SKM-1 (cell line): Measurements from ENCODE around the gene ZNF100.
"Not testable (repeated sequence)": the region's sequence is repeated elsewhere in the genome, so short reads cannot be mapped to it uniquely, and the experiment has no call there.

ENCODE experiments used
- DNase-seq: peaks from one replicate; lab custom pipeline; 2025; ENCODE audit not compliant: unreplicated experiment; lab: John Stamatoyannopoulos, UW

The ZNF100 gene

DNA sequence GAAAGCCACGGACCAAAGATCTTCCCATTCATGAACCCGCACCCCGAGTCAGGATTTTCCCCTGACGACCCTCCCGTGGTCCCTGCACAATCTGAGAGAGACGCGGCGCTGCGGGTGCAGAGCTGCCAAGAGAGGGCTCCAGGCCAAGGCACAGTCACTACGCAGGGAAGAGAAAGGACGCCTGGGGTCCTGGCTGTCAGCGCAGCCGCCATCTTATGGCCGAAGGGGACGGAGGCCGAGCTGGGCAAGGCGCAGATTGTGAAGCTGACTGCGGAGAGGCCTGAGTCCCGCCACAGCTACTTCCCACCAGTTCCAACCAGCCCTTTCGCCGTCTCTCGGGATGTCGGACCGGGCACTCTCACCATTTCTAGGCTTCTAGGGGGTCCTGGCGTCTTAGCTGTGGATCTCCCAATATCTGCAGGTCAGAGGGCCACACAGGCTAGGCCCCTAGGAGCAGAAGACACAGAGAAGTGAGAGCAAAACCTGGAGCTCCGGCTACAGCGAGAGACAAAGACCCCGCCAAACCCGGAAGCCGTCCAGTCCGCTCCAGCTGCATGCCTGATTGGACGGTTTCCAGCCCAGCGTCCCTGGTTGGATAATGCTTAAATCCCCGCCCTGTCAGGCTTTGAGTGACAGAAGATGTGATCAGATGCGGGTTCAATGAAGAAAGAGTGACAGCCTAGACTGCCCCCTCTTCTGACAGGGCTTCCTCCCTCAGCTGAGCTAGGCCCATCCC is at the start of gene ZNF100:
Gene ZNF100, minus strand, starts transcription at position 515 of the 736 bp plus-strand sequence. Its CDS starts 150 bp downstream, at position 365.
- DNase-seq, result peak; percentile 90

DNA sequence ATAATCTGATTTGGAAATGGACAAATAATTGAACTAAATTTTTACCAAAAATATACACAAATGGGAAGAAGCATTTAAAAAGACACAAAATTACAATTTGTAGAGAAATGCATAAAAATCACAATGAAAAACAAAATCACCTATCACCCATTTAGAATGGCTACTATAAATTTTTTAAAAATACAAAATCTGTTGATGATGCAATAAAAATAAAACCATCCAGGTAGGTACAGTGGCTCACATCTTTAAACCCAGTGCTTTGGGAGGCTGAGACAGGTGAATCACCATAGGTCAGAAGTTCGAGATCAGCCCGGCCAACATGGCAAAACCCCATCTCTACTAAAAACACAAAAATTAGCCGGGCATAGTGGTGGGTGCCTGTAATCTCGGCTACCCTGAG is 45.1 kb upstream of the ZNF100 start:
- DNase-seq, result no peak

DNA sequence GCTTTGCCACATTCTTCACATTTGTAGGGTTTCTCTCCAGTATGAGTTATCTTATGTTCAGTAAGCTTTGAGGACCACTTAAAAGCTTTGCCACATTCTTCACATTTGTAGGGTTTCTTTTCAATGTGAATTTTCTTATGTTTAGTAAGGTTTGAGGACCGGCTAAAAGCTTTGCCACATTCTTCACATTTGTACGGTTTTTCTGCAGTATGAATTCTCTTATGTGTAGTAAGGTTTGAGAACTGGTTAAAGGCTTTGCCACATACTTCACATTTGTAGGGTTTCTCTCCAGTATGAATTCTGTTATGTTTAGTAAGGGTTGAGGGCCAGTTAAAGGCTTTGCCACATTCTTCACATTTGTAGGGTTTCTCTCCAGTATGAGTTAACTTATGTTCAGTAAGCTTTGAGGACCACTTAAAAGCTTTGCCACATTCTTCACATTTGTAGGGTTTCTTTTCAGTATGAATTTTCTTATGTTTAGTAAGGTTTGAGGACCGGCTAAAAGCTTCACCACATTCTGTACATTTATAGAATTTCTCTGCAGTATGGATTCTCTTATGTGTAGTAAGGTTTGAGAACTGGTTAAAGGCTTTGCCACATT is 41.1 kb upstream of the ZNF100 start:
- DNase-seq, result not testable (repeated sequence)

DNA sequence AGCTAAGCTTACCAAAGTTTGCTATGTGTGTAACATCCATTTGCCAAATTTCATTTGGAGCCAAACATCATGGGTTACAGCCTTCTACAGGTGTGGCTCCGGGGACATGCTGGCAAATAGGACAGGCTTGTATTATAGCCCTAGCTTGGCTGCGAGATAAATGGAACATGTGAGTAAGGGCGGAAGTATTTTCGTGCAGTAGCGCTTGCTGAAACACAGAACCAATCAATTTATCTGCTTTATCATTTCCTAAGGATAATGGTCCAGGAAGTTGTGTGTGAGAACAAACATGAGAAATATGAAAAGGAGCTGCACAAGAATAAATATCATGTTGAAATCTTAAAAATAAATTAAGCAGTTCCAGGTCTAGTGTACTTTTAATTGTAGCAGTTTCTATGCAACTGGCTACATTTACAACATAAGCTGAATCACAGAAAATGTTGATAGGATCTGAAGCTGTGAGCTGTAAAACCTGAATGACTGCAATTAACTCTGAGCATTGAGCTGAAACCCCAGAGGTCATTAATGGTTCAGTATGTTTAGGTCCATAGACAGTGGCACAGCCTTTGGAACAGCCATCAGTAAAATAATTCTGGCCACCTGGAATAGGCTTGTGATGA is 22.2 kb upstream of the ZNF100 start:
- no peak for DNase-seq

DNA sequence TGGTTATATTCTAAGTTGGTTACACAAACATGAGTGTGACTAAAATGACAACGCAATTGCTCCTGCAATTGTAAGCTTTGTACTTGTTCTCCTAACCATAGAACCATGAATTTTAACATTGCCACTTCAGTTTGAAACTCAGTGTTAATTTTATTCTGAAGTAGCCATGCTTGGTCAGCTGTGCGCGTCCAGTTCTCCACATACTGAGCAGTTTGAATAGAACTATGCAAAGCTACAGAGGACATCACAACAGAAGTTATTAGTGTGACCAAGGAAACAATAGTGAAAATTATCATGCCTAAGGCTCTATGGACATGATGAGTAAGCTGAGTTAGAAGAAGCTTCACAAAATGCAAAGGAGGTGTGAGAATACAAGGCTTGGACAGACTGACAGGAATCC is 19.6 kb upstream of the ZNF100 start:
- DNase-seq, result no peak

DNA sequence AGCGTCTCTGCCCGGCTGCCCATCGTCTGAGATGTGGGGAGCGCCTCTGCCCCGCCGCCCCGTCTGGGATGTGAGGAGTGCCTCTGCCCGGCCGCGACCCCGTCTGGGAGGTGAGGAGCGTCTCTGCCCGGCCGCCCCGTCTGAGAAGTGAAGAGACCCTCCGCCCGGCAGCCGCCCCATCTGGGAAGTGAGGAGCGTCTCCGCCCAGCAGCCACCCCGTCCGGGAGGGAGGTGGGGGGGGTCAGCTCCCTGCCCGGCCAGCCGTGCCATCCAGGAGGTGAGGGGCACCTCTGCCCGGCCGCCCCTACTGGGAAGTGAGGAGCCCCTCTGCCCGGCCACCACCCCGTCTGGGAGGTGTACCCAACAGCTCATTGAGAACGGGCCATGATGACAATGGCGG is 8.4 kb upstream of the ZNF100 start:
- DNase-seq, result not testable (repeated sequence)

DNA sequence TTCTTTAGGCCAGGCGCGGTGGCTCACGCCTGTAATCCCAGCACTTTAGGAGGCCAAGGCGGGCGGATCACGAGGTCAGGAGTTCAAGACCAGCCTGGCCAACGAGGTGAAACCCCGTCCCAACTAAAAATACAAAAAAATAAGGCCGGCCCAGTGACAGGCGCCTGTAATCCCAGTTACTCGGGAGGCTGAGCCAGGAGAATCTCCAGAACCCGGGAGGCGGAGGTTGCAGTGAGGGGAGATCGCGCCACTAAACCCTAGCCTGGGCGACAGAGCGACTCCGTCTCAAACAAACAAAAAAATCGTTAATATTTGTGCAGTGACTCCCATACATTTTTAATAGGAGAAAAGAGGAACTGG is 694 bp downstream of the ZNF100 start:
- DNase-seq, result not testable (repeated sequence)

DNA sequence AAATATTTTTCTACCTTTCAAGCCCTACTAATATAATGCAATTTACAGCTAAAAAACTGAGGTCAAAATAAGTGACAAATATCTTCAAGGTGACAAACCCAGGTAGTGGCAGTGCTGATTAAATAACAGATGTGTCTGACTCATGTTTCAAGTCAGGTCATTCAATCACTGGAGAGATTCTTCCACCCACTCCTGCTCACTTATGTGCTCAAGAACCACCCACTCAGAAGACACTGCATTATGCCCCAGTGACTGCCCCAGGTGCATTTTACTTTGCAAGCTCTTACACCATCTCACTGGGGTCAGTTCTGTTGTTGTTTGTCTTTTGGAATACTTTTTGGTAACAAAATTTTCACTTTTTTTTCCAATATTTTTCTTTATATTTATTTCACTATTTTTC is 2.2 kb downstream of the ZNF100 start:
- DNase-seq, result no peak

DNA sequence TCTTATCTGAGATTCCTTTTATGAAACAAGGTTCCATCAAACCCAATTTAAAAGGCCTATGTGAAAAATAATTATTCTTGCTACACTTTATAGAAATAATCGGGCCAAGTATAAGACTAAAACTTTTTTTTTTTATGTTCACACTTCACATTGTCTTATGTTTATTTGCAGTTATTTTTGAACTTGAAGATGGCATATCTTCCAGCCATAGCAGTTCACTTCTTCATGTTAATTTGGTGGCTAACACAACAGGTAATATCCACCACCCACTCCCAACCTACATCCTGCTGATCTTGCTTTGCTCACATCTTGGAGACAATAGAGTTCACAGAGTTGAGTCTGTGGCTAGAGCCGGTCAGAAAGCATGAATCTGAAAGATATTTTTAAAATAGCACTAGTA is 5.8 kb downstream of the ZNF100 start:
- DNase-seq, result not testable (repeated sequence)

DNA sequence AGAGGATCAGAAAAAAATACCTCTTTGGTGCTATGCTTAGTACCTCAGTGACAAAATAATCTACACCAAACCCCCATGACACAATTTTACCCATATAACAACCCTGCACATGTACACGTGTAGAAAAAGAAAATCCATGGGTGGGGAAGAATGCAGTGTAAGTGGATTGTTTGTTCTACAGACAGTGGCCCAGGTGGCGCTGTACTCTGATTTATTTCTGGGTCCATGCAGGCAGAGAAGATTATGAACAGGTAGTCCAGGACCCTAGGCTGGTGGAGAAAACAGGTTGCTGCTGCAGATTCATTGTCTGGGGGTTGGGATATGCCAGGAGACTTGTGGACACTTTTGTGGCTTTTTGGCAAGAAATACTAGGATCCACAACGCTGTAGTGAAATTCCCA is 9.1 kb downstream of the ZNF100 start:
- DNase-seq, result no peak

DNA sequence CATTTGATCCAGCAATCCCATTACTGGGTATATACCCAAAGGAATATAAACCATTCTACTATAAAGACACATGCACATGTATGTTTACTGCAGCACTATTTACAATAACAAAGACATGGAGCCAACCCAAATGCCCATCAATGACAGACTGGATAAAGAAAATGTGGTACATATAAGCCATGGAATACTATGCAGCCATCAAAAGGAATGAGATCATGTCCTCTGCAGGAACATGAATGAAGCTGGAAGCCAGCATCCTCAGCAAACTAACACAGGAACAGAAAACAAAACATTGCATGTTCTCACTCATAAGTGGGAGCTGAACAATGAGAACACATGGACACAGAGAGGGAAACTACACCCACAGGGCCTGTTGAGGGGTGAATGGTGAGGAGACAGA is 11.8 kb downstream of the ZNF100 start:
- DNase-seq, result not testable (repeated sequence)

DNA sequence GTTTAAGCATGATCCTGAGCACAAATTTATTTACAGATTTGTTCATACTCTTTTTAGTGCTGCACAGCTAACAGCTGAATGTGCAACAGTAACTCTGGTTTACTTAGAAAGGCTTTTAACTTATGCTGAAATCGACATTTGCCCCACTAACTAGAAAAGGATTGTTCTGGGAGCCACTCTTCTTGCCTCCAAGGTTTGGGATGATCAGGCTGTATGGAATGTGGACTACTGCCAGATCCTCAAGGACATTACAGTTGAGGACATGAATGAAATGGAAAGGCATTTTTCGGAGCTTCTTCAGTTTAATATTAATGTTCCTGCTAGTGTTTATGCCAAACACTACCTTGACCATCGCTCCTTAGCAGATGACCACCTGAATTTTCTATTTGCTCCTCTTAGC is 16.0 kb downstream of the ZNF100 start:
- no peak for DNase-seq

DNA sequence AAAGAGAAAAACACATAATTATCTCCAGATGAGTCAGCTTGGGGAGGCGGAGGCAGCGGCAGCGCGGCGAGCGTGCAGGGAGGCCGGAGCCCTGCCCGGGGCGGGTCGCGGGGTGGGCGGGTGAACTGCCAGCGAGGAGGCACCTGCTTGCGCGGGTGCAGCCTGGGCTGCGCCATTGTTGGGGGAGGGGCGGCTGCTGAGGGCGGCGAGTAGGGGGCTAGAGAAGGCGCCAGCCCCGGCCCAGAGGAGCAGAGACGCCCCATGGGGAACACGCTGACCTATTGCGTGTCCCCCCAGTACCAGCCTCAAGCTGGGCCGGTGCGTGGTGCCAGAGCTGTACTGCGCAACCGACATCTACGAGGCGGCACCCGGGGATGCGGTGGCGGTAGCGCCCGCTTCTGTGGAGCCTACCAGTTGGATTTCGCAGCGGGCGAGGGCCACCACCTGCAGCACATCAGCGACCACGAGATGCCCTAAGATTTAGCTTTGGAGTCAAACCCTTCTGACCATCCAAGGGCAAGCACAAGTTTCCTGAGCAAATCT is 16.7 kb downstream of the ZNF100 start:
- no peak for DNase-seq

DNA sequence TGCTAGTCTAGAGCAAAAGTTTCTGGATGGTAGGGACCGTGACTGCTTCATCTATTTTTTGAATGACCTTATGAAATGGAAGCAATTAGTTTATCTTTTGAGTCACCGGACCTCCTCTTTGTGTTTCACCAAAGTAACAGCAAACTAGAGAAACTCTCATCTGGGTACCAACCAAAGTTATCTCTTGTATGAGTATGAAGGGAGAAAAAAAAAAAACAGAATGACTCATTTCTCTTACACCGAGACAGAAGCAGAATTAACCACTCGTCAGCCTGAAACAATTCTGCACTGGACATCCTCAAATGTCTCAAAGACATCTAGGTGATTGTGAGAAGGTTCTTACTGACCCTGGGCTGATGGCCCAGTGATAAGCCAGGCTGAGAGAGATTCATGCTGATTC is 18.3 kb downstream of the ZNF100 start:
- DNase-seq, result no peak

DNA sequence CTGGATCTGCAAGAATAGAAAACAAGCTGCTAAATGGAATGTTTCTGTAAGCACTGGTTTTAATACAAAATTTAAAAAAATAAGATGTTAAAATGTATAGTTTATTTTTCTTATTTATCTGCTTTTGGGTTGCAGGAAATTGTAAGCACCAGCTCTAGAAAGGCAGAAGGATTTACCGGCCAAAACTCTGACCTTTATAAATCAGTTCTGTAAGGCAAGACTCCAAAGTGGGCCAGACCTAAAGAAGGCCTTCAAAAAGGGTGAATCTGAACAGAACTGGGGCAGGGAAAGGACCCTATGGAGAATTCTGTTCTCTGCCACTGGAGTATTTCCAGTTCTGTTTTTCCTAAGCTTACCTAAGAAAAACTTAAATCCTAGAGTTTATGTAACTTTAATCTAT is 19.3 kb downstream of the ZNF100 start:
- no peak for DNase-seq

DNA sequence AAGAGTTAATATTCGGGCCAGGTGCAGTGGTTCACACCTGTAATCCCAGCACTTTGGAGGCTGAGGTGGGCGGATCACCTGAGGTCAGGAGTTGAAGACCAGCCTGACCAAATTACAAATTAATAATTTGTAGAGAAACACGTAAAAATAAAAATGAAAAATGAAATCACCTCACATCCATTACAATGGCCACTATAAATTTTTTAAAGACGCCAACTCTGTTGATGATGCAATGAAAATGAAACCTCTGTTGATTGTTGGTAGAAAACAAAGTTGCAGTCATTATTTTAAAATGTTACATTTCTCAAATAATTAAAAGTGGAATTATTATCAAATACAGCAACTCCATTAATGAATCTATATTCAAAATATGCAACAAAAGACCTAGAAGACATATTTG is 26.8 kb downstream of the ZNF100 start:
- no peak for DNase-seq

DNA sequence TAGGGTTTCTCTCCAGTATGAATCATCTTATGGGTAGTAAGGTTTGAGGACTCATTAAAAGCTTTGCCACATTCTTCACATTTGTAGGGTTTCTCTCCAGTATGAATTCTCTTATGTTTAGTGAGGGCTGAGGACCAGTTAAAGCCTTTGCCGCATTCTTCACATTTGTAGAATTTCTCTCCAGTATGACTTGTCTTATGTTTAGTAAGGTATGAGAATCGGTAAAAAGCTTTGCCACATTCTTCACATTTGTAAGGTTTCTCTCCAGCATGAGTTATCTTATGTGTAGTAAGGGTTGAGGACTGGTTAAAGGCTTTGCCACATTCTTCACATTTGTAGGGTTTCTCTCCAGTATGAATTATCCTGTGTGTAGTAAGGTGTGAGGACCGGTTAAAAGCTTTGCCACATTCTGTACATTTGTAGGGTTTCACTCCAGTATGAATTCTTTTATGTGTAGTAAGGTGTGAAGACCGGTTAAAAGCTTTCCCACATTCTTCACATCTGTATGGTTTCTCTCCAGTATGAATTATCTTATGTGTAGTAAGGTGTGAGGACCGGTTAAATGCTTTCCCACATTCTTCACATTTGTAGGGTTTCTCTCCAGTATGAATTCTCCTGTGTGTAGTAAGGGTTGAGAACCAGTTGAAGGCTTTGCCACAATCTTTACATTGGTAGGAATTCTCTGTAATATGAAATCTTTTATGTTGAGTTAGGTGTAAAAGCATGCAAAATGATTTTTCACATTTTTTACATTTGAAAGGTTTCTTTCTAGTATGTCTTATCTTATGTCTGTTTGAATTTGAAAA is 40.2 kb downstream of the ZNF100 start:
- not testable (repeated sequence) for DNase-seq

DNA sequence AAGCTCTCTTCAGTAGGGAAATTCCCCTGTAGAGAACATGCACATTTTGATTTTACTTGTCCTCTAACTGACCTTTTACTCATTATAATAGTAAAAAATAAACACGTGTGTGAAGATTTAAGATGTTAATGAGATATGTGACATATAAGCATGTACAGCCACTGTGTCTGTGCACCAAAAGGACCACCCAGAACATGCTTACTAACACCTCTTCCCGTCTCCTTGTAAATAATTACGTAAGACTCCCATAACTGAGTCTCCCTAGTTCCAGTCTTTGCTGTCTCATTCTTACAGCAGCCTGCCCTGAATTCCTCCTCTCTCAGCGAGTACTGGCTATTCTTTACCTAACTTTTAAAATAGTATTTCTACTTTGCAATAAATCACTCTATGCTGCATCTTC is 53.6 kb downstream of the ZNF100 start:
- DNase-seq, result no peak

DNA sequence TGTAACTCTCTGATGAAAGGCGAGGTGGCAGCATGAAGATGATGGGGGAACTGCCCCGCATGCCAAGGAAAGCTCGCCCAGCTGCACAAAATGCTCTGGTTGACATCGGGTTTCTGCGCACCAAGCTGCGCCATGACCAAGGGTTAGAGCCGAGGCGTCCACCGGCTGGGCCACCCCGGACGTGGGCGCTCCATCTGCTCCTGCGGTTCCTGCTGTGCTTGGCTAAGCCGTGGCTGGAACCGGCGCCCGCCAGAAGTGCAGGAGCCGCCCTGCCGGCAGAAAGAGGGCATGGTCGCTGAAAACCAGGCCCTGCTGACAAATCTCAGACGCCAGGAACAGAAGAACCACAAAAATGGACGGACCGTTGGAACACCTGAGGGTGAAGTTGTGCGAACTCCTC is 57.9 kb downstream of the ZNF100 start:
- DNase-seq, result no peak

DNA sequence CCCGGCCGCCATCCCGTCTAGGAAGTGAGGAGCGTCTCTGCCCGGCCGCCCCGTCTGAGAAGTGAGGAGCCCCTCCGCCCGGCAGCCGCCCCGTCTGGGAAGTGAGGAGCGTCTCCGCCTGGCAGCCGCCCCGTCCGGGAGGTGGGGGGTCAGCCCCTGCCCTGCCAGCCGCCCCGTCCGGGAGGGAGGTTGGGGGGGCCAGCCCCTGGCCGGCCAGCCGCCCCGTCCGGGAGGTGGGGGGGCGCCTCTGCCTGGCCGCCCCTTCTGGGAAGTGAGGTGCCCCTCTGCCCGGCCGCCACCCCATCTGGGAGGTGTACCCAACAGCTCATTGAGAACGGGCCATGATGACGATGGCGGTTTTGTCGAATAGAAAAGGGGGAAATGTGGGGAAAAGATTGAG is 59.5 kb downstream of the ZNF100 start:
- DNase-seq, result not testable (repeated sequence)

DNA sequence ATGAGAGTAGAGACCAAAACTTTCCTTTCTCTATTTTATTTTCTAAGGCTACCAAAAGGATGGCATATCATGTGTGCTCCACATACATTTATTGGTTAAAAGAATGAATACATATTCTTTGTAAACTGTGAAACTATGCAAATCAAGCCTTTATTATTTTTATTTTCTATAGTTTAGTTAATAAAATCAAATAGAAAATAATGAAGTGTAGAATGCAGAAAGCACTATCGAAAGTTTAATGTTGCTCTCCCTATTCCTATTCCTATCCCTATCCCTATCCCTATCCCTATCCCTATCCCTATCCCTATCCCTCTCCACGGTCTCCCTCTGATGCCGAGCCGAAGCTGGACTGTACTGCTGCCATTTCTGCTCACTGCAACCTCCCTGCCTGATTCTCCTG is 60.3 kb downstream of the ZNF100 start:
- DNase-seq, result no peak
